AG20443 (cell line): ENCODE data around the gene GPT2.

ENCODE experiments used
- DNase-seq: peaks from one replicate; pipeline ENCODE4 v3.0.0; 2012; ENCODE audit warnings: low spot score, mixed read lengths

The GPT2 gene, protein sequence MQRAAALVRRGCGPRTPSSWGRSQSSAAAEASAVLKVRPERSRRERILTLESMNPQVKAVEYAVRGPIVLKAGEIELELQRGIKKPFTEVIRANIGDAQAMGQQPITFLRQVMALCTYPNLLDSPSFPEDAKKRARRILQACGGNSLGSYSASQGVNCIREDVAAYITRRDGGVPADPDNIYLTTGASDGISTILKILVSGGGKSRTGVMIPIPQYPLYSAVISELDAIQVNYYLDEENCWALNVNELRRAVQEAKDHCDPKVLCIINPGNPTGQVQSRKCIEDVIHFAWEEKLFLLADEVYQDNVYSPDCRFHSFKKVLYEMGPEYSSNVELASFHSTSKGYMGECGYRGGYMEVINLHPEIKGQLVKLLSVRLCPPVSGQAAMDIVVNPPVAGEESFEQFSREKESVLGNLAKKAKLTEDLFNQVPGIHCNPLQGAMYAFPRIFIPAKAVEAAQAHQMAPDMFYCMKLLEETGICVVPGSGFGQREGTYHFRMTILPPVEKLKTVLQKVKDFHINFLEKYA

DNA sequence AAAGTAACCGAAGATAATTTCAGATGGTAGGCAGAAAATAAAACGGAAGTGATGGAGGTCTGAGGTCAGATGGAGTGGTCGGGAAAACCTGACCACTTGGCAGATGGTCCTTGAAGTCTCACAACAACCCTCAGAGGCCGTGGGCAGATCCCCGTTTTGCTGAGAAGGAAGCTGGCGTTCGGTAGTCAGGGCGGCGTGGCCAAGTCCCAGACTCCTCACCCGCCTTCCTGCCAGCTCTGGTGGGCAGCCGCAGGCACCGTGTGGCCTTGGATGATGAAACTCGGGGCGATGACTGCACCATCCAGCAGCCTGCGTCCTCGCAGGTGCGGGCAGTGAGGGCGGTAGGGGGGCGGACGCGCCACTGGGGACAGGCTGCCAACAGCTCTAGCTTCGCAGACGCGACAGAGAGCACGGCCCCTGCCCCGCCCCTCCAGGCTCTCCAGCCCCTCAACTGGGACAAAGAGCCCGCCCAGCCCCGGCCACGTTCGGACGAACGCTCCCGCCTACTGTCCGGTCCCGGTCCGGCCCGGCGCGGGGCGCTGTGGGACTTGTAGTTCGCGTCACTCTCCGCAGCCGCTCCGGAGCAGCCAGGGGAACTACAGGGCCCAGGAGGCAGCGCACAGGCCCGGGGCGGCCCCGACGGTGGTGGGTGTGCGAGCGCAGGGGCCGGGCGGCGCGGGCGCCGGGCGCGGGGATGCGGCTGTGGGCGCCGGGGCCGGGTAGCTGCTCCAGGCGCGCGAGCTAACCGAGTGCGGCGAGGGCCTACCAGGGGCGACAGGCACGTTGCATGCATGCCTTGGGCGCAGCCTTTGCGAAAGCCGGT lies at the start of gene GPT2:
Gene GPT2, plus strand, starts transcription at position 673 of the 823 bp plus-strand sequence. CDS start 354 bp downstream, outside the sequence.
- peak; percentile 98 for DNase-seq

- no peak for DNase-seq
Measured at GRCh38 chr16:46836534-46837530, 47.3 kb upstream of the GPT2 start.

GRCh38 chr16:46839986-46840443 lies 44.1 kb upstream of the GPT2 start:
- no peak for DNase-seq

GRCh38 chr16:46842192-46842895 lies 41.8 kb upstream of the GPT2 start:
- DNase-seq, result no peak

DNA sequence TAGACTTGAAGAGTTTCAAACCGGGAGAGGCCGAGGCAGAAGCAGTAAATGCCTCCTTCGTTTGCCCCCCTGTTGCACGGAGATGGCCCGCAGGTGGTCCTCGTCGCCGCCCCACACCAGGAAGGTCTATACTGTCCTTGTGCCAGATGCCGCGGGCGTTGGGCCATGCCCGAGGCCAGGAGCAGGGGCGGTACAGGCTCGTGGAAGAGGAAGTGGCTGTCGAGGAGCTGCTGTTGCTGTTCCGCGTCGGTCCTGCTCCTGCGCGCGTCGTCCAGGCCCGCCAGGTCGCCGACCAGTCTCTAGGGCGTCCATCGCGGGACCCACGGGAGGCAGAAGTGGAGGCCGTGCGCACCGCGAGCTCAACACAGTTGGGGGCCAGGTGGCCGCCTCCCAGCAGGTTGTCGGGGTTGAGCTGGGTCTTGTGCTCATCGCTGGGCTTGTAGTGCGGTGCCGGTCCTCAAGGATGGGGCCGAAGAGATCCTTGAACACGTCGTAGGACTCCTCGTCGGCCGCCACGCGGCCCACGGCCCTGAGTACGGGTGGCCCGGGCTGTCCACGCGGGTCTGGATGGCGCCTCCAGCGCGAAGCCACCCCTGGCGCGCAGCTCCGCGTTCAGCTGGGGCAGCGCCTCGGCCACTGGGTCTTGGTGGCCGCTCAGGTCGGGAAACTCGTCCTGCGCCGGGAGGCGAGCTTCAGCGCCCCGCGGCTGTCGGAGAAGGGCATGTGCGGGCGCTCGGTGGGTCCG lies 40.1 kb upstream of the GPT2 start:
- DNase-seq, result peak; percentile 8

DNA sequence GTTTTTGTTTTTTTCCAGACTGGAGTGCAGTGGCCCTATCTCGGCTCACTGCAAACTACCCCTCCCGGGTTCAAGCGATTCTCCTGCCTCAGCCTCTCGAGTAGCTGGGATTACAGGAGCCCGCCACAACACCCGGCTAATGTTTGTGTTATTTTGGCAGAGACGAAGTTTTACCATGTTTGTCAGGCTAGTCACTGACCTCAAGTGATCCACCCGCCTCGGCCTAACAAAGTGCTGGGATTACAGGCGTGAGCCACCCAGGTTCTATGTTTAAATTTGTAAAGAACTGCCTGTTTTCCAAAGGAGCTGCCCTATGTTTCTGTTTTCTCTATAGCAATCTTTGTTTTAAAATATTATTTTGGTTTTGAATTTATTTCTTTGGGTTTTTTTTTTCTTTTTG lies 39.4 kb upstream of the GPT2 start:
- no peak for DNase-seq

- DNase-seq, result no peak
Measured at GRCh38 chr16:46845952-46846351, 38.2 kb upstream of the GPT2 start.

GRCh38 chr16:46848768-46849764 lies 35.1 kb upstream of the GPT2 start:
- no peak for DNase-seq

- DNase-seq, result no peak
Measured at GRCh38 chr16:46850619-46851555, 33.3 kb upstream of the GPT2 start.

- no peak for DNase-seq
Measured at GRCh38 chr16:46852130-46852529, 32.0 kb upstream of the GPT2 start.

GRCh38 chr16:46853713-46854443 lies 30.3 kb upstream of the GPT2 start:
- DNase-seq, result peak; percentile 90

DNA sequence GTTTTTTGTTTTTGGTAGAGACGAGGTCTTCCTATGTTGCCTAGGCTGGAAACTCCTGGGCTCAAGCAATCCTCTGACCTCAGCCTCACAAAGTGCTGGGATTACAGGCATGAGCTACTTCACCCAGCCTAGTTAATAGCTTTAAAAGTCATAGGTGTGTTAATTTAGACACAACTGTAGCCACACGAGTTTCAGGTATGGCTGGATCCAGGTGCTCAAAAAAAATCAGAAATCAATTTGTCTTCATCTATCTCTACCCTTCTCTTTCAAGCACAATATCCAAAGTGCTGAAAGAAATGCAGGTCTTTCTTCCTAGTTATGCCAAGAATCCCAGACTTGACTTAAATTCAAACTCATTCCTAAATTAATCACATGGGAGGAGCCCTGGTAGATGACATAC lies 29.3 kb upstream of the GPT2 start:
- no peak for DNase-seq

DNA sequence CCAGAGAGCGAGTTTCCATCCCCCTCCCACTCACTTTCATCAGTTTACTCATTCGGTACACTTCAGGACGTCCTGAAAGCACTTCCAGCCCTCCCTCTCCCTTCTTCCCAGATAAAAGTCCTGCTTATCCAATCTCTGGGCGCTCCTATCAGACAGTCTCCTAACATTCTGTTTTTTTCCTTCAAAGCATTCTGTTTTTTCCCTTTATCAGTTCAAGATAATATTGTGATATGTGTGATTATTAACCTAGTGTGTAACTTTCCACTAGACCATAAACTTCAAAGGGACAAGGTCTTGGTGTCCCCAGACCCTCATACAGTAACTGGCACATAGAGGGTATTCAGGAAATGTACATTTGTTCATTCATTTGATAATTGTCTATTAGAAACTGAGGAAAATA lies 28.8 kb upstream of the GPT2 start:
- DNase-seq, result no peak

GRCh38 chr16:46857368-46857945 lies 26.7 kb upstream of the GPT2 start:
- DNase-seq, result peak; percentile 73

- DNase-seq, result no peak
Measured at GRCh38 chr16:46858151-46858550, 26.0 kb upstream of the GPT2 start.

DNA sequence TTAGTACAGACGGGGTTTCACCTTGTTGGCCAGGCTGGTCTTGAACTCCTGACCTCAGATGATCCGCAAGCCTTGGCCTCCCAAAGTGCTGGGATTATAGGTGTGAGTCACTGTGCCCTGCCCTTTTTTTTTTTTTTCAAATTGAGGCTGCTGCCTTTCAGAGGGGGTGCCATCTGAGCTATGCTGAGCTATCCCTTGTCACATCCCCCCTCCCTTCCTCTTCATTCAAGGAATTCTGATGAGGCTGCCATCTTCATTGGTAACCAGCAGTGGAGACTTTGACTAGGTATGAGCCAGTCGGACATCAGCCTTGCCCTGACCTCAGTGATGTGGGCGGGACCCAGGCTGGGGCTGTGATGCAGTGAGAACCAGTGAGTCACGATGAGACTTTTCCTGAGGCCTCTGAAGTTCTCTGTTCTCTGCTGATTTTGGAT lies 24.4 kb upstream of the GPT2 start:
- peak; percentile 93 for DNase-seq
